Stimulated activated CD8-positive, alpha-beta memory T cell treated with anti-CD3 and anti-CD28 coated beads, Interleukin-7, amount 100 ng/mL, for 48 hours (primary cell): Measurements from ENCODE around the gene ALDH6A1.

Source experiments
- DNase-seq, 2 donors: peaks; one replicate each; pipeline ENCODE4 v3.0.0-alpha.2; 2020; ENCODE audit warnings: low read depth in 1 of 2; ENCODE audit errors: extremely low read depth in 1 of 2

ALDH6A1 gene

GRCh38 chr14:74049876-74050495, 34.3 kb downstream of the ALDH6A1 start:
- DNase-seq, result no peak

GRCh38 chr14:74048281-74048680, 36.0 kb downstream of the ALDH6A1 start:
- no peak for DNase-seq

GRCh38 chr14:74045522-74045921, 38.7 kb downstream of the ALDH6A1 start:
- no peak for DNase-seq

- no peak for DNase-seq
Measured at GRCh38 chr14:74042296-74042695, 42.0 kb downstream of the ALDH6A1 start.

GRCh38 chr14:74038020-74038859, 46.0 kb downstream of the ALDH6A1 start:
- DNase-seq, result no peak

- DNase-seq, result no peak
Measured at GRCh38 chr14:74035556-74035955, 48.7 kb downstream of the ALDH6A1 start.

GRCh38 chr14:74034572-74034971, 49.7 kb downstream of the ALDH6A1 start:
- DNase-seq, result no peak

GRCh38 chr14:74029136-74029535, 55.1 kb downstream of the ALDH6A1 start:
- DNase-seq, result no peak

GRCh38 chr14:74022346-74022745, 61.9 kb downstream of the ALDH6A1 start:
- no peak for DNase-seq

GRCh38 chr14:74019408-74020137, 64.7 kb downstream of the ALDH6A1 start:
- no peak for DNase-seq

GRCh38 chr14:74018586-74019407, 65.5 kb downstream of the ALDH6A1 start, which contains the start of the genes BBOF1 and ENTPD5:
BBOF1 (plus strand) TSS chr14:74019349; CDS start chr14:74019479, 130 bp downstream.
ENTPD5 (minus strand) TSS chr14:74019288; CDS start chr14:73988102, 31,186 bp downstream.
- DNase-seq, result peak; percentile 68 to 70

GRCh38 chr14:74018174-74018585, 66.1 kb downstream of the ALDH6A1 start:
- DNase-seq, result no peak

- no peak for DNase-seq
Measured at GRCh38 chr14:74015963-74016362, 68.3 kb downstream of the ALDH6A1 start.

GRCh38 chr14:74015176-74015575, 69.1 kb downstream of the ALDH6A1 start:
- no peak for DNase-seq

GRCh38 chr14:74014299-74014698, 70.0 kb downstream of the ALDH6A1 start:
- no peak for DNase-seq

GRCh38 chr14:74008843-74009499, 75.3 kb downstream of the ALDH6A1 start:
- DNase-seq, result no peak
